Heart right ventricle (tissue), 16 donors: ENCODE results near the gene PRSS1. TPM values are rescaled to one million over a fixed set of nuclear protein-coding genes. Genes with fewer than 3 reads are reported as not detected.
A peak's percentile ranks its signal among the peaks of the same experiment; 100 is the strongest.

Experiments used
- ATAC-seq, 8 donors: fragments of 200-7000 bp; cut with Tn5 transposase; one replicate each; pipeline ENCODE4 v1.9.1; 2020; ENCODE audit warnings: mild to moderate bottlenecking in 8 of 8, moderate library complexity in 8 of 8, moderate number of reproducible peaks in 1 of 8
- DNase-seq, 2 donors: peaks; one replicate each; pipeline ENCODE4 v3.0.0-alpha.2; 2020
- H3K27ac ChIP-seq, 10 donors: fragments of 200-600 bp; sonication (generic) in 2 of 10; one replicate each; pipeline versions ENCODE4 v1.5.0 to v1.8.0; 2020 to 2022; ENCODE audit warnings: mild to moderate bottlenecking in 3 of 10
- H3K27me3 ChIP-seq, 7 donors: fragments of 200-600 bp; one replicate each; pipeline ENCODE4 v1.8.0; 2021 to 2022; ENCODE audit warnings: mild to moderate bottlenecking in 2 of 7
- H3K36me3 ChIP-seq, 9 donors: fragments of 200-600 bp; sonication (generic) in 1 of 9; one replicate each; pipeline versions ENCODE4 v1.5.0 to v1.8.0; 2020 to 2022; ENCODE audit warnings: mild to moderate bottlenecking in 2 of 9
- H3K4me1 ChIP-seq, 9 donors: fragments of 200-600 bp; sonication (generic) in 1 of 9; one replicate each; pipeline versions ENCODE4 v1.5.0 to v1.8.0; 2020 to 2022; ENCODE audit warnings: mild to moderate bottlenecking in 4 of 9
- H3K4me3 ChIP-seq, 10 donors: fragments of 200-600 bp; sonication (generic) in 2 of 10; one replicate each; pipeline versions ENCODE4 v1.5.0 to v1.8.0; 2020 to 2022; ENCODE audit warnings: mild to moderate bottlenecking in 7 of 10, moderate library complexity in 2 of 10
- H3K9me3 ChIP-seq, 11 donors: fragments of 200-600 bp in 10 of 11; sonication (generic) in 2 of 11; one replicate each; pipeline versions ENCODE4 v1.5.0 to v1.8.0; 2013 to 2022; ENCODE audit warnings: mild to moderate bottlenecking in 2 of 11, control low read depth in 1 of 11, moderate library complexity in 1 of 11
- WGBS, 2 donors: extraction: QIAGEN DNeasy Blood & Tissue Kit; methylation state at CpG; one replicate each; pipeline ENCODE4 v1.1.7; 2013; ENCODE audit warnings: inconsistent platforms in 1 of 2; 5-methylcytosine and 5-hydroxymethylcytosine counted together
- intact Hi-C, 10 donors: fragments of 100-400 bp; cut with DNase I; formaldehyde crosslinking; loops; one replicate each; pipeline versions ENCODE4 v1.11.1 to v1.14.2; 2022
- polyA plus RNA-seq, 2 donors: library from polyadenylated mRNA; stranded (reverse); fragments of 200-250 nt; gene quantifications; one replicate each; pipeline ENCODE4 v1.2.3, GENCODE V29; 2013
- total RNA-seq, 10 donors: library from RNA; stranded (reverse); fragmentation: NEBNext Ultra II Directional in 3 of 10; extraction: Animal tissue kit (Norgen Biotek cat#: 25700) in 3 of 10; gene quantifications; one replicate each; pipeline versions ENCODE4 v1.2.1 to v1.2.4, GENCODE V29; 2021 to 2023
- TF ChIP-seq, protein P1 (sequence below), 9 donors: fragments of 200-600 bp; sonication (generic) in 2 of 9; IDR thresholded peaks; one replicate each; pipeline versions ENCODE4 v1.5.0 to v1.8.0; 2021 to 2022; ENCODE audit warnings: antibody characterized with exemption in 9 of 9, mild to moderate bottlenecking in 5 of 9, moderate library complexity in 1 of 9
- donor health status: Arrhythmogenic right ventricular cardiomyopathy.
- donor health status: ischemic (EF 13 %, LVEDD 7.1; RV severe dilation, severe dysfunction).
- donor health status: healthy with polysubstance abuse.
- donor health status: DM: no; HTN: yes; CAD: no.
- donor health status: DM: no; HTN: no; CAD: no.
- donor health status: ischemic (EF 25% LVEDD 6.9; RV normal size, moderate dysfunction).
- donor health status: ischemic (EF 25% LVEDD 5.7; RV mildly dilated, moderate dysfunction).
- donor health status: healthy.
- donor health status: DM: yes; HTN: yes; CAD: no.
- donor health status: Ischemic cardiomyopathy.
- donor health status: ischemic (EF 35%, LVEDD 5.7; RV mildly dilated, moderate dysfunction).
- donor health status: nonischemic (EF 11% LVEDD 7.7; RV severe dilation, severe dysfunction).
- donor health status: DM: yes; HTN: yes; CAD: no.
- donor health status: PGD.
- donor health status: ischemic (EF 29% LVEDD 5.4; RV normal size, mild dysfunction).
- donor health status: nonischemic (EF 23%, LVEDD 6.1; RV moderate dilation, normal function).

PRSS1 gene
- total and polyA plus RNA-seq, 12 donors, result 0.75 to 4.3 (median 3.7) TPM; not detected in 4

DNA sequence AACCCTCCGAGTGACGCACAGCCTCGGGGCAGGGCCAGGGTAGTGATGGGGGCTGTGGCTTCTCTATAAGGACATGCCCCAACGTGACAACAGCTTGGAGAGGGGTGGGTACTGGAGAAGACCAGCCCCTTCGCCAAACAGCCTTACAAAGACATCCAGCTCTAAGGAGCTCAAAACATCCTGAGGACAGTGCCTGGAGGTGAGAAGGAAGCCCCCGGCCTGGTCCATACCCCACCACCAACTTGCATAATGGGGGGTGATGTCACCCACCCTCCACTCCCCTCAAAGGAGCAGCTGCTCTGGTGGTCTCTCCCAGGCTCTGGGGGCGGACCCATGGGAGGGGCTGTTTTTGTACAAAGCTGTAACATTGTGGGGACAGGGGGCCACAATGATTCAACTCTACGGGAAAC is 36.6 kb downstream of the PRSS1 start:
- no peaks in the 10 kb centered on the region for H3K9me3 ChIP-seq
- 71 to 73% methylated on average over 8 of the region's 8 CpGs for WGBS, 2 donors
- no peaks in the 10 kb centered on the region for H3K36me3 ChIP-seq
- peaks cover 0 to 31% (median 4%) of the 10 kb centered on the region in 7 donors for H3K27me3 ChIP-seq
- H3K4me1 ChIP-seq, result peaks cover 0 to 8% (median 4%) of the 10 kb centered on the region in 9 donors
- no peak overlapping the region for H3K4me3 ChIP-seq
- TF ChIP-seq, protein P1, sequence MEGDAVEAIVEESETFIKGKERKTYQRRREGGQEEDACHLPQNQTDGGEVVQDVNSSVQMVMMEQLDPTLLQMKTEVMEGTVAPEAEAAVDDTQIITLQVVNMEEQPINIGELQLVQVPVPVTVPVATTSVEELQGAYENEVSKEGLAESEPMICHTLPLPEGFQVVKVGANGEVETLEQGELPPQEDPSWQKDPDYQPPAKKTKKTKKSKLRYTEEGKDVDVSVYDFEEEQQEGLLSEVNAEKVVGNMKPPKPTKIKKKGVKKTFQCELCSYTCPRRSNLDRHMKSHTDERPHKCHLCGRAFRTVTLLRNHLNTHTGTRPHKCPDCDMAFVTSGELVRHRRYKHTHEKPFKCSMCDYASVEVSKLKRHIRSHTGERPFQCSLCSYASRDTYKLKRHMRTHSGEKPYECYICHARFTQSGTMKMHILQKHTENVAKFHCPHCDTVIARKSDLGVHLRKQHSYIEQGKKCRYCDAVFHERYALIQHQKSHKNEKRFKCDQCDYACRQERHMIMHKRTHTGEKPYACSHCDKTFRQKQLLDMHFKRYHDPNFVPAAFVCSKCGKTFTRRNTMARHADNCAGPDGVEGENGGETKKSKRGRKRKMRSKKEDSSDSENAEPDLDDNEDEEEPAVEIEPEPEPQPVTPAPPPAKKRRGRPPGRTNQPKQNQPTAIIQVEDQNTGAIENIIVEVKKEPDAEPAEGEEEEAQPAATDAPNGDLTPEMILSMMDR (IDR thresholded peaks at IDR 0.05), result no peak
- ATAC-seq (no peak), DNase-seq (no peak)
- intact Hi-C loops, result loop anchor here in 7 of 10 donors (2.0 to 10.0 kb wide), 6 partner anchors 71 to 181 kb away; no protein-coding TSS in a partner anchor
- H3K27ac ChIP-seq, result no peak overlapping the region

DNA sequence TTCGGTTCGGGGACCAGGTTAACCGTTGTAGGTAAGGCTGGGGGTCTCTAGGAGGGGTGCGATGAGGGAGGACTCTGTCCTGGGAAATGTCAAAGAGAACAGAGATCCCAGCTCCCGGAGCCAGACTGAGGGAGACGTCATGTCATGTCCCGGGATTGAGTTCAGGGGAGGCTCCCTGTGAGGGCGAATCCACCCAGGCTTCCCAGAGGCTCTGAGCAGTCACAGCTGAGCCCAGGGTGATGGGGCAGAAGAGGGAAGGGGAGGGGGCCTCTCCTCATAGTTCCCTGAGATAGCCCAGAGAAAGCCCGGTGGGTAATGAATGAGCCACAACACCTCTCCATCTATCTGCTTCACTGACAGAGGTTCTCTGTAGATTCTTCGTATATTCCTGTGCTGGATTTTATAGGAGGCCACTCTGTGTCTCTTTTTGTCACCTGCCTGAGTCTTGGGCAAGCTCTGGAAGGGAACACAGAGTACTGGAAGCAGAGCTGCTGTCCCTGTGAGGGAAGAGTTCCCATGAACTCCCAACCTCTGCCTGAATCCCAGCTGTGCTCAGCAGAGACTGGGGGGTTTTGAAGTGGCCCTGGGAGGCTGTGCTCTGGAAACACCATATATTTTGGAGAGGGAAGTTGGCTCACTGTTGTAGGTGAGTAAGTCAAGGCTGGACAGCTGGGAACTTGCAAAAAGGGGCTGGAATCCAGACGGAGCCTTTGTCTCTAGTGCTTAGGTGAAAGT is 37.9 kb downstream of the PRSS1 start:
- 66 to 71% methylated on average over 11 of the region's 11 CpGs for WGBS, 2 donors

DNA sequence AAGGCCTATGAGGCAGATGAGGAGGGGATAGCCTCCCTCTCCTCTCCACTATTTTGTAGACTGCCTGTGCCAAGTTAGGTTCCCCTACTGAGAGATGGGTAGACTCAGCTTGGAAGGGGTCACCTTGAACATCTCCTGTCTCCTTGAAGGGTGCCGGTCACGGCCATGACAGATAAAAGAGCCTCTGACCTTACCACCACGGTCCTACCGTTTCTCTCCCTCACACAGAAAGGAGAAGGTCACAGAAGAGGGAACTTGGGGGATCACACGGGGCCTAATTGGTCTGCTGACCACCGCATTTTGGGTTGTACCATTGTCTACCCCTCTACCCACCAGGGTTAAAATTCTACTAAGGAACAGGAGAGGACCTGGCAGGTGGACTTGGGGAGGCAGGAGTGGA is 38.5 kb downstream of the PRSS1 start:
- Histone ChIP-seq H3K27me3 (peaks cover 0 to 32% (median 6%) of the 10 kb centered on the region in 7 donors), H3K4me1 (peaks cover 0 to 7% (median 4%) of the 10 kb centered on the region in 9 donors), H3K4me3 (peak overlapping the region in 1 of 10 donors; percentile 35), H3K9me3 (no peaks in the 10 kb centered on the region), H3K27ac (peak overlapping the region in 1 of 10 donors; percentile 76), H3K36me3 (no peaks in the 10 kb centered on the region)
- DNase-seq, result no peak
- intact Hi-C loops, result loop anchor here in 7 of 10 donors (2.0 to 10.0 kb wide), 6 partner anchors 73 to 183 kb away; no protein-coding TSS in a partner anchor
- WGBS, 2 donors, result 85 to 87% methylated on average over 6 of the region's 6 CpGs
- ATAC-seq, result no peak
- TF ChIP-seq, protein P1 (IDR thresholded peaks at IDR 0.05), result no peak

More for the DNA sequence above, 37.9 kb downstream of the PRSS1 start:
- DNase-seq, result no peak
- H3K4me3 ChIP-seq, result peak overlapping the region in 1 of 10 donors; percentile 35
- H3K4me1 ChIP-seq, result peaks cover 0 to 8% (median 4%) of the 10 kb centered on the region in 9 donors
- H3K36me3 ChIP-seq, result no peaks in the 10 kb centered on the region
- ATAC-seq, result peak in 3 of 8 donors; percentile 28 to 35 (median 28)
- intact Hi-C loops, result loop anchor here in 7 of 10 donors (2.0 to 10.0 kb wide), 6 partner anchors 72 to 182 kb away; no protein-coding TSS in a partner anchor
- H3K27ac ChIP-seq, result peak overlapping the region in 1 of 10 donors; percentile 76
- peaks cover 0 to 32% (median 6%) of the 10 kb centered on the region in 7 donors for H3K27me3 ChIP-seq
- TF ChIP-seq, protein P1 (IDR thresholded peaks at IDR 0.05), result no peak
- H3K9me3 ChIP-seq, result no peaks in the 10 kb centered on the region

DNA sequence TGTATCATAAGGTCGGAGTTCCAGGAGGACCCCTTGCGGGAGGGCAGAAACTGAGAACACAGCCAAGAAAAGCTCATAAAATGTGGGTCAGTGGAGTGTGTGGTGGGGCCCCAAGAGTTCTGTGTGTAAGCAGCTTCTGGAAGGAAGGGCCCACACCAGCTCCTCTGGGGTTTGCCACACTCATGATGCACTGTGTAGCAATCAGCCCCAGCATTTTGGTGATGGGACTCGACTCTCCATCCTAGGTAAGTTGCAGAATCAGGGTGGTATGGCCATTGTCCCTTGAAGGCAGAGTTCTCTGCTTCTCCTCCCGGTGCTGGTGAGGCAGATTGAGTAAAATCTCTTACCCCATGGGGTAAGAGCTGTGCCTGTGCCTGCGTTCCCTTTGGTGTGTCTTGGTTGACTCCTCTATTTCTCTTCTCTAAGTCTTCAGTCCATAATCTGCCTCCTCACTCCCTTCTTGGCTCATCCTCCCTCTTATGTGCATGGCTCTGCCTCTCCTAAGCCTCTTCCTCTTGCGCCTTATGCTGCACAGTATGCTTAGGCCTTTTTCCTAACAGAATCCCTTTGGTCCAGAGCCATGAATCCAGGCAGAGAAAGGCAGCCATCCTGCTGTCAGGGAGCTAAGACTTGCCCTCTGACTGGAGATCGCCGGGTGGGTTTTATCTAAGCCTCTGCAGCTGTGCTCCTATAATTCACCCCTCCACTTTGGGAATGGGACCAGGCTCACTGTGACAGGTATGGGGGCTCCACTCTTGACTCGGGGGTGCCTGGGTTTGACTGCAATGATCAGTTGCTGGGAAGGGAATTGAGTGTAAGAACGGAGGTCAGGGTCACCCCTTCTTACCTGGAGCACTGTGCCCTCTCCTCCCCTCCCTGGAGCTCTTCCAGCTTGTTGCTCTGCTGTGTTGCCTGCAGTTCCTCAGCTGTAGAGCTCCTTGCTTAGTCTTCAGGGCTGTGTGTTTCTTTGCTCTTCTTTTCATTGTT is 39.3 kb downstream of the PRSS1 start:
- ATAC-seq (no peak), DNase-seq (no peak)
- WGBS, 2 donors, result 73% methylated on average over 10 of the region's 10 CpGs
- Histone ChIP-seq H3K27me3 (peaks cover 0 to 37% (median 11%) of the 10 kb centered on the region in 7 donors), H3K4me3 (peak overlapping the region in 1 of 10 donors; percentile 35), H3K27ac (peak overlapping the region in 1 of 10 donors; percentile 76), H3K4me1 (no peaks in the 10 kb centered on the region), H3K36me3 (no peaks in the 10 kb centered on the region), H3K9me3 (no peaks in the 10 kb centered on the region)
- intact Hi-C loops, result loop anchor here in 6 of 10 donors (10.0 kb wide), 5 partner anchors 74 to 184 kb away; no protein-coding TSS in a partner anchor
- TF ChIP-seq, protein P1 (IDR thresholded peaks at IDR 0.05), result no peak
